Ishikawa (cell line): Measurements from ENCODE around the gene RAB37.

Source experiments
- CEBPB ChIP-seq: IDR thresholded peaks from 2 replicates; pipeline ENCODE4 v1.6.1; 2012
- CREB1 ChIP-seq: IDR thresholded peaks from 2 replicates; pipeline ENCODE4 v1.6.1; 2012; ENCODE audit warnings: low read depth
- EGR1 ChIP-seq: IDR thresholded peaks from 2 replicates; pipeline ENCODE4 v1.6.1; 2012
- EP300 ChIP-seq: IDR thresholded peaks from 2 replicates; pipeline ENCODE4 v1.6.1; 2012; ENCODE audit warnings: borderline replicate concordance
- FOXM1 ChIP-seq: IDR thresholded peaks from 2 replicates; pipeline ENCODE4 v1.6.1; 2012; ENCODE audit warnings: low read depth, borderline replicate concordance
- NFIC ChIP-seq: IDR thresholded peaks from 2 replicates; pipeline ENCODE4 v1.6.1; 2012
- RAD21 ChIP-seq: IDR thresholded peaks from 2 replicates; pipeline ENCODE4 v1.6.1; 2012; ENCODE audit warnings: low read depth
- TAF1 ChIP-seq: IDR thresholded peaks from 2 replicates; pipeline ENCODE4 v1.6.1; 2012; ENCODE audit warnings: low read depth, mild to moderate bottlenecking
- TCF12 ChIP-seq: IDR thresholded peaks from 2 replicates; pipeline ENCODE4 v1.6.1; 2012; ENCODE audit warnings: low read depth
- TEAD4 ChIP-seq: IDR thresholded peaks from 2 replicates; pipeline ENCODE4 v1.6.1; 2012
- YY1 ChIP-seq: IDR thresholded peaks from 2 replicates; pipeline ENCODE4 v1.6.1; 2012; ENCODE audit warnings: low read depth
- TF ChIP-seq, protein P1 (sequence below): IDR thresholded peaks from 2 replicates; pipeline ENCODE4 v1.6.1; 2012; ENCODE audit warnings: low read depth, mild to moderate bottlenecking

DNA sequence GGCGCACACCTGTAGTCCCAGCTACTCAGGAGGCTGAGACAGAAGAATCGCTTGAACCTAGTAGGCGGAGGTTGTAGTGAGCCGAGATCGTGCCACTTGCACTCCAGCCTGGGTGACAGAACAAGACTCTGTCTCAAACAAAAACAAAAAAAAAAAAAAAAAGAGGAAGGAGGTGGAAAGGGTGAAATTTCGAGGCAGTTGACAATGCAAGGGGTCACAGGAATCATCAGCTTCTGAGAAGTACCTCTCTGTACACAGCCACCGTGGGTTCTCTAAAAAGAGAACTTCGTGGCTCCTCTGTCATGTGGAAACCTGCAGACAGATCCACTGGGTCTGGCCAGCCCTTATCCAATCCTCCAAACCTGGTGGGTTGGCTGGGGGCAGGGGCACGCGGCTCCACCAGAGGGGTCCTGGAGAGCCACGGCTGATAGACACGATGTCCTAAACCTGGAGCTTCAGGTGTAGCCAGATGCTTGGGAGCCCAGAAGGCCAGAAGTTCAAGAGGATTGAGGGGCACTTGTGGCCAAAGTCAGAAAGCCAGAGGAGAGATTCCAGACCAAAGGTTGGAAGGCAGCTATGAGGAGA lies 23.8 kb upstream of the RAB37 start:
- TF ChIP-seq FOXM1 (no peak), RAD21 (no peak), YY1 (no peak), EP300 (no peak), EGR1 (no peak), TCF12 (no peak), TEAD4 (no peak), NFIC (no peak), CREB1 (no peak), CEBPB (no peak), TAF1 (no peak)
- TF ChIP-seq, protein P1, sequence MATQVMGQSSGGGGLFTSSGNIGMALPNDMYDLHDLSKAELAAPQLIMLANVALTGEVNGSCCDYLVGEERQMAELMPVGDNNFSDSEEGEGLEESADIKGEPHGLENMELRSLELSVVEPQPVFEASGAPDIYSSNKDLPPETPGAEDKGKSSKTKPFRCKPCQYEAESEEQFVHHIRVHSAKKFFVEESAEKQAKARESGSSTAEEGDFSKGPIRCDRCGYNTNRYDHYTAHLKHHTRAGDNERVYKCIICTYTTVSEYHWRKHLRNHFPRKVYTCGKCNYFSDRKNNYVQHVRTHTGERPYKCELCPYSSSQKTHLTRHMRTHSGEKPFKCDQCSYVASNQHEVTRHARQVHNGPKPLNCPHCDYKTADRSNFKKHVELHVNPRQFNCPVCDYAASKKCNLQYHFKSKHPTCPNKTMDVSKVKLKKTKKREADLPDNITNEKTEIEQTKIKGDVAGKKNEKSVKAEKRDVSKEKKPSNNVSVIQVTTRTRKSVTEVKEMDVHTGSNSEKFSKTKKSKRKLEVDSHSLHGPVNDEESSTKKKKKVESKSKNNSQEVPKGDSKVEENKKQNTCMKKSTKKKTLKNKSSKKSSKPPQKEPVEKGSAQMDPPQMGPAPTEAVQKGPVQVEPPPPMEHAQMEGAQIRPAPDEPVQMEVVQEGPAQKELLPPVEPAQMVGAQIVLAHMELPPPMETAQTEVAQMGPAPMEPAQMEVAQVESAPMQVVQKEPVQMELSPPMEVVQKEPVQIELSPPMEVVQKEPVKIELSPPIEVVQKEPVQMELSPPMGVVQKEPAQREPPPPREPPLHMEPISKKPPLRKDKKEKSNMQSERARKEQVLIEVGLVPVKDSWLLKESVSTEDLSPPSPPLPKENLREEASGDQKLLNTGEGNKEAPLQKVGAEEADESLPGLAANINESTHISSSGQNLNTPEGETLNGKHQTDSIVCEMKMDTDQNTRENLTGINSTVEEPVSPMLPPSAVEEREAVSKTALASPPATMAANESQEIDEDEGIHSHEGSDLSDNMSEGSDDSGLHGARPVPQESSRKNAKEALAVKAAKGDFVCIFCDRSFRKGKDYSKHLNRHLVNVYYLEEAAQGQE, result no peak
